ENCODE results near the gene MAP4K4. TPM values are rescaled to one million over a fixed set of nuclear protein-coding genes. Genes with fewer than 3 reads are reported as not detected.

Gene MAP4K4
- polyA plus RNA-seq, 1 experiment: 53.5 TPM

DNA sequence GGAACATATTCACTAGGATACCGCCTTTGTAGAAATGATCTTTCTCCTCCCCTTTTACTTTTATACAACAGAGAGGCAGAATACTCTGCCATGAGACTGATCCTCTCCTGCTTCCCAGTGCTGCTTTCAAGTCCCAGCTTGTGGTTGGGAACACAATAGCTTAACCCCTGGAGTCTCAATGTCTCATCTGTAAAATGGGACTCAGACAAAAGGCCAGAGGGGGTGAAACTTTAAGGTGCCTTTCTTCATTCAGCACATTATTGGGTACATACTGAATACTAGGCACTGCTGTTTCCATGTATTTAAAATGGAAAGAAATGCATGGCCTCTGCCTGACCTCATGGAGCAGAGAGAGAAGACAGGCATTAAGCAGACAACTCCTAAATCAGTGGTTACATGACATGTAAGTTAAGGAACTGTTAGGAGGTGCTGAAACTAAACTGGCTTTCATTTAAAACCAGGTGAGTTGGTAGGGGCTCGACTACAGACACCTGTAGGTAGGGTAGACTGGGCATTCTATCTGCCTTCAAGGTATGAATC is 53.8 kb downstream of the MAP4K4 start:
- ChIA-PET POLR2A (no interaction called here), CTCF (no interaction called here)
- Histone ChIP-seq H3K27me3 (ENCODE audit: control insufficient read depth, insufficient read depth, low read length) (no peaks in the 10 kb centered on the region), H3K4me3 (ENCODE audit: low read depth, low read length) (no peak overlapping the region), H3K36me3 (ENCODE audit: control insufficient read depth, insufficient read depth, low read length) (no peaks in the 10 kb centered on the region)
- no peak for DNase-seq (ENCODE audit: low read depth)
- TF ChIP-seq CTCF (IDR thresholded peaks at IDR 0.05; ENCODE audit: insufficient read depth, low read depth, low read length): no peak

- Histone ChIP-seq H3K27me3 (ENCODE audit: control insufficient read depth, insufficient read depth, low read length) (no peaks in the 10 kb centered on the region), H3K36me3 (ENCODE audit: control insufficient read depth, insufficient read depth, low read length) (no peaks in the 10 kb centered on the region), H3K4me3 (ENCODE audit: low read depth, low read length) (no peak overlapping the region)
- TF ChIP-seq CTCF (IDR thresholded peaks at IDR 0.05; ENCODE audit: insufficient read depth, low read depth, low read length): no peak
- DNase-seq (ENCODE audit: low read depth): no peak
- ChIA-PET CTCF (interaction anchor here (1.4 to 1.5 kb wide), 2 partner anchors 12 to 19 kb away, joined by 4 to 7 read pairs; no protein-coding TSS in a partner anchor), POLR2A (interaction anchor here (0.5 to 1.1 kb wide), 2 partner anchors 15 to 18 kb away, joined by 3 read pairs; no protein-coding TSS in a partner anchor)
These were observed 54.5 kb downstream of the MAP4K4 start for GRCh38 chr2:101751875-101752619.

GRCh38 chr2:101752716-101753616 is 55.5 kb downstream of the MAP4K4 start:
- CTCF ChIA-PET: interaction anchor here (0.6 to 1.5 kb wide), 3 partner anchors 11 to 53 kb away, joined by 3 to 7 read pairs (median 4); no protein-coding TSS in a partner anchor
- TF ChIP-seq CTCF (IDR thresholded peaks at IDR 0.05; ENCODE audit: insufficient read depth, low read depth, low read length): no peak
- no peak overlapping the region for H3K4me3 ChIP-seq (ENCODE audit: low read depth, low read length)
- POLR2A ChIA-PET: interaction anchor here (1.1 kb wide), 1 partner anchor 14 kb away, joined by 3 read pairs; no protein-coding TSS in a partner anchor
- no peak for DNase-seq (ENCODE audit: low read depth)
- no peaks in the 10 kb centered on the region for H3K27me3 ChIP-seq (ENCODE audit: control insufficient read depth, insufficient read depth, low read length)
- no peaks in the 10 kb centered on the region for H3K36me3 ChIP-seq (ENCODE audit: control insufficient read depth, insufficient read depth, low read length)

DNA sequence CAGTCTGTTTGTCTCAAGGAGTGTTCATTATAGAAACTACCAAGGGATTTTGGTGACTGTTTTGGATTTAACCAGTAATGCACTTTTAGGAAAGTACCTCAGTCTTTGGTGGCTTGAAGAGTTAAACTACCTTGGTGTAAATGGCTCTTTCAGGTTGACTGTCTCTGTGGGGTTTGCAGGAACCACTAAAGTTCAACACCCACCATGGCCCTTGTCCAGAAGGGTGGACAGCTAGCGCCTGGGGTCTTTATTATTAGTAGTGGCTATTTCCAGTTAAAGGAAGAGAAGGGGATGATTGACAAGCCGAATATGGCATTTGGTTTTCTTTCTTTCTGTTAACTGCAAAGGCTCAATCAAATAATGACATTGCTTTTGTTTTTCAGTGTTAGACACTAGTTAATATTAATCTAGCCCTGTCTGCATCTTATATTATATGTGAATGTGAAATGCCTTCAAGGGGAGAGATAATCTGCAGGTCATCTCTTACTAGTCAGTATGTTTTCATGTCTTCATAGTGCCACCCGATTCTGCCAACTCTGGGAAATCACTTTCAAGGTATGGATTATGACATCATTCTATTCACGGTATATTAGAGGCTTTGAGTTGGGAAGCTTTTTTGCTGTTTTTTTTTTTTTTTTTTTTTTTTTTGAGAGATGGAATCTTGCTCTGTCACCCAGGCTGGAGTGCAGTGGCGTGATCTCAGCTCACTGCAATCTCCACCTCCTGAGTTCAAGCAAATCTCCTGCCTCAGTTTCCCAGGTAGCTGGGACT is 56.4 kb downstream of the MAP4K4 start:
- ChIA-PET POLR2A (no interaction called here), CTCF (interaction anchor here (1.2 to 1.5 kb wide), 2 partner anchors 10 to 13 kb away, joined by 4 to 7 read pairs; no protein-coding TSS in a partner anchor)
- no peak for TF ChIP-seq CTCF (IDR thresholded peaks at IDR 0.05; ENCODE audit: insufficient read depth, low read depth, low read length)
- H3K27me3 ChIP-seq (ENCODE audit: control insufficient read depth, insufficient read depth, low read length): no peaks in the 10 kb centered on the region
- H3K36me3 ChIP-seq (ENCODE audit: control insufficient read depth, insufficient read depth, low read length): no peaks in the 10 kb centered on the region
- no peak overlapping the region for H3K4me3 ChIP-seq (ENCODE audit: low read depth, low read length)
- DNase-seq (ENCODE audit: low read depth): no peak

All from BJ (cell line).